Stomach (tissue), 9 donors: ENCODE results near the gene OSBPL2. TPM values are rescaled to one million over a fixed set of nuclear protein-coding genes. Genes with fewer than 3 reads are reported as not detected.

Experiments used
- DNase-seq, 2 donors: peaks; one replicate each; pipeline versions ENCODE4 v3.0.0 to v3.0.0-alpha.2; 2013 to 2019
- H3K27ac ChIP-seq, 5 donors: fragments of 200-600 bp in 4 of 5; sonication (generic) in 4 of 5; one replicate each; pipeline ENCODE4 v1.5.1; 2013 to 2019; ENCODE audit warnings: mild to moderate bottlenecking in 1 of 5, moderate library complexity in 1 of 5
- H3K27me3 ChIP-seq, 3 donors: fragments of 200-600 bp; sonication (generic); one replicate each; pipeline ENCODE4 v1.5.1; 2017 to 2019; ENCODE audit warnings: mixed run types in 1 of 3
- H3K36me3 ChIP-seq, 4 donors: fragments of 200-600 bp; sonication (generic); 1 replicate in 3 of 4; 2 replicates in 1 of 4; pipeline ENCODE4 v1.5.1; 2016 to 2019
- H3K4me1 ChIP-seq, 4 donors: fragments of 200-600 bp; sonication (generic); one replicate each; pipeline ENCODE4 v1.5.1; 2016 to 2019
- H3K4me3 ChIP-seq, 4 donors: fragments of 200-600 bp; sonication (generic) in 3 of 4; one replicate each; pipeline ENCODE4 v1.5.1; 2016 to 2019; ENCODE audit warnings: mild to moderate bottlenecking in 1 of 4
- H3K9me3 ChIP-seq, 4 donors: fragments of 200-600 bp; sonication (generic); one replicate each; pipeline ENCODE4 v1.5.1; 2016 to 2019
- EP300 ChIP-seq: sonication (generic); formaldehyde crosslinking; IDR thresholded peaks from one replicate; pipeline ENCODE4 v1.6.1; 2017; ENCODE audit warnings: antibody characterized with exemption
- POLR2A ChIP-seq, 4 donors: fragments of 450-650 bp; IDR thresholded peaks; one replicate each; pipeline ENCODE4 v1.6.1; 2016; ENCODE audit warnings: antibody characterized with exemption in 4 of 4, control low read depth in 2 of 4, mild to moderate bottlenecking in 1 of 4, moderate library complexity in 1 of 4
- POLR2AphosphoS5 ChIP-seq, 3 donors: sonication (generic); formaldehyde crosslinking; IDR thresholded peaks; one replicate each; pipeline ENCODE4 v1.6.1; 2016; ENCODE audit warnings: antibody characterized with exemption in 3 of 3
- WGBS, 5 donors: extraction: QIAGEN DNeasy Blood & Tissue Kit in 3 of 5; methylation state at CpG; one replicate each; pipeline versions ENCODE4 v1.1.5 to v1.1.7; 2013 to 2018; 5-methylcytosine and 5-hydroxymethylcytosine counted together
- intact Hi-C: fragments of 100-400 bp; cut with DNase I; formaldehyde crosslinking; loops from one replicate; pipeline ENCODE4 v1.15.1; 2023; ENCODE audit warnings: low total_unique reads
- polyA plus RNA-seq, 3 donors: library from polyadenylated mRNA; stranded (reverse); fragments of 200-250 nt; gene quantifications; one replicate each; pipeline ENCODE4 v1.2.3, GENCODE V29; 2013
- total RNA-seq, 5 donors: library from RNA; depleted of rRNA; stranded (reverse); fragments of >200 nt; gene quantifications; one replicate each; pipeline versions ENCODE4 v1.1.0 to v1.2.3, GENCODE V29; 2014 to 2016
- TF ChIP-seq, protein P1 (sequence below), 7 experiments: fragments of 450-650 bp in 4 of 7; fragments of 200-600 bp in 3 of 7; sonication (generic) in 3 of 7; IDR thresholded peaks; one replicate each; pipeline ENCODE4 v1.5.1; 2016 to 2019; ENCODE audit warnings: antibody characterized with exemption in 7 of 7, control low read depth in 2 of 7, mild to moderate bottlenecking in 1 of 7
- donor health status: healthy with polysubstance abuse.
- donor health status: Bipolar disorder and iron deficiency.
- donor health status: healthy.

Gene OSBPL2
- total and polyA plus RNA-seq, 8 donors, result 15.1 to 83.4 (median 36.7) TPM

DNA sequence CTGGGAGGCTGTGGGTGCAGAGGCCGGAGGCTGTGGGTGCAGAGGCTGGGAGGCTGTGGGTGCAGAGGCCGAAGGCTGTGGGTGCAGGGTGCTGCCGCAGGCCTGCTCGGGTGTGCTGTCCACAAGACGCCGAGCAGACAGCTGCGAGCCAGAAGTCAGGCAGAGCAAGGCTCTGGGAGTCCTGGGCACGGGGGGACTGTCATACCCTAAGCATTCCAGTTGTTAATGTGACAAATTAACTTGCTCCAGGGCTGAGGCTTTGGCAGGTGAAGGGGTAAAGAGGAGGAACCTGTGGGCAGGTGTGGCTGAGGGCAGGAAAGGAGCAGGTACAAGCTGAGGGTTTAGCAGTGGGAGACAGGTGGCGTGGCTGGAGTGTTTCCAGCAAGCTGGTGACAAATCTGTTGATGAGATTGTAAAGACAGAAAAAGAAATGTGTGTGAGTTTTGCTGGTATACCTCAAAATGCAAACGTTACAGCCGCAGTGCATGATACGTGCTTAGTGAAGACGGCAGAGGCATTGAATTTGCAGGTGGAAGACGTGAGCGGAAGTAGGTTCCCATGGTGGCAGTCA is 50.3 kb downstream of the OSBPL2 start:
- Histone ChIP-seq H3K27me3 (no peaks in the 10 kb centered on the region), H3K9me3 (no peaks in the 10 kb centered on the region), H3K36me3 (peaks cover 58 to 95% (median 95%) of the 10 kb centered on the region in 4 donors), H3K27ac (no peak overlapping the region), H3K4me3 (no peak overlapping the region), H3K4me1 (no peaks in the 10 kb centered on the region)
- peak in 1 of 2 donors; percentile 18 for DNase-seq
- WGBS, 5 donors, result 88 to 92% (median 91%) methylated on average over 15 of the region's 15 CpGs
- TF ChIP-seq POLR2A (IDR thresholded peaks at IDR 0.05), result no peak
- TF ChIP-seq, protein P1, sequence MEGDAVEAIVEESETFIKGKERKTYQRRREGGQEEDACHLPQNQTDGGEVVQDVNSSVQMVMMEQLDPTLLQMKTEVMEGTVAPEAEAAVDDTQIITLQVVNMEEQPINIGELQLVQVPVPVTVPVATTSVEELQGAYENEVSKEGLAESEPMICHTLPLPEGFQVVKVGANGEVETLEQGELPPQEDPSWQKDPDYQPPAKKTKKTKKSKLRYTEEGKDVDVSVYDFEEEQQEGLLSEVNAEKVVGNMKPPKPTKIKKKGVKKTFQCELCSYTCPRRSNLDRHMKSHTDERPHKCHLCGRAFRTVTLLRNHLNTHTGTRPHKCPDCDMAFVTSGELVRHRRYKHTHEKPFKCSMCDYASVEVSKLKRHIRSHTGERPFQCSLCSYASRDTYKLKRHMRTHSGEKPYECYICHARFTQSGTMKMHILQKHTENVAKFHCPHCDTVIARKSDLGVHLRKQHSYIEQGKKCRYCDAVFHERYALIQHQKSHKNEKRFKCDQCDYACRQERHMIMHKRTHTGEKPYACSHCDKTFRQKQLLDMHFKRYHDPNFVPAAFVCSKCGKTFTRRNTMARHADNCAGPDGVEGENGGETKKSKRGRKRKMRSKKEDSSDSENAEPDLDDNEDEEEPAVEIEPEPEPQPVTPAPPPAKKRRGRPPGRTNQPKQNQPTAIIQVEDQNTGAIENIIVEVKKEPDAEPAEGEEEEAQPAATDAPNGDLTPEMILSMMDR (IDR thresholded peaks at IDR 0.05), result no peak
- TF ChIP-seq POLR2AphosphoS5 (IDR thresholded peaks at IDR 0.05), result no peak
- no peak for TF ChIP-seq EP300
- intact Hi-C loops, result no loop called here

DNA sequence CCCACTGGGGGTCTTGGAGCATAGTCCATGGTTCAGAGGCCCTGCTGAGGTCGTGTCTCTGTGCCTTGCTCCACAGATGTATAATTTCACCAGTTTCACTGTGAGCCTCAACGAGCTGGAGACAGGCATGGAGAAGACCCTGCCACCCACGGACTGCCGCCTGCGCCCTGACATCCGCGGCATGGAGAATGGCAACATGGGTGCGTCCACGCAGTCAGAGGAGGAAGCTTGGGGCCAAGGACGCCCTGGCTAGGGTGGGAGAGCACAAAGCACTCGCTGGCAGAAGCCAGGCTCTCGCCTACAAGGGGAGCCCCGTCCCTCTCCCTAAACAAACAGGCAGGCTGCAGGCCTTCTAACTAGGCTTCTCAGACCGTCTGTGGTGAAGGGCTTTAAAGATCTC is 50.8 kb downstream of the OSBPL2 start:
- TF ChIP-seq, protein P1 (IDR thresholded peaks at IDR 0.05), result no peak
- TF ChIP-seq EP300 (no peak), POLR2A (IDR thresholded peaks at IDR 0.05) (no peak)
- no peak overlapping the region for H3K27ac ChIP-seq
- 78 to 88% (median 82%) methylated on average over 14 of the region's 14 CpGs for WGBS, 5 donors
- H3K9me3 ChIP-seq, result no peaks in the 10 kb centered on the region
- peaks cover 56 to 95% (median 95%) of the 10 kb centered on the region in 4 donors for H3K36me3 ChIP-seq
- no peaks in the 10 kb centered on the region for H3K4me1 ChIP-seq
- DNase-seq, result peak in 1 of 2 donors; percentile 12
- intact Hi-C loops, result no loop called here
- H3K4me3 ChIP-seq, result no peak overlapping the region
- no peaks in the 10 kb centered on the region for H3K27me3 ChIP-seq

DNA sequence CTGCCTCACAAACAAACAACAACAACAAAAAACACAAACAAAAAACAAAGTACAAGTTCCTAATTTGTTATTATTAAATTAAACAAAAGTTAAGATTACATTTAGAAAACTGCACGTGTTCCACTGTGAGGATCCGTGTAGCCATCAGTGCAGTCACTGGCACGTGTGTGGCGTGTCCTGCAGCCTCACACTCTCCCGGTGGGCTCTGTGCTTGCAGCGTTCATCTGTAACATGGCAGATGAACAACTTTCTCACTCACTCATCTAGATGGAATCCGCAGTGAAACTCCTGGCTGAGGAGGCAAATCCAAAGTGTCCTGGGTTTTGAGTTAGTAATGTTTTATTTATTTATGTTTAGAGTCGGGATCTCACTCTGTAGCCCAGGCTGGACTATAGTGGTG is 51.6 kb downstream of the OSBPL2 start:
- WGBS, 5 donors, result 84 to 93% (median 92%) methylated on average over 8 of the region's 8 CpGs
- TF ChIP-seq EP300 (no peak), POLR2A (IDR thresholded peaks at IDR 0.05) (no peak), POLR2AphosphoS5 (IDR thresholded peaks at IDR 0.05) (no peak)
- TF ChIP-seq, protein P1 (IDR thresholded peaks at IDR 0.05), result no peak
- no peaks in the 10 kb centered on the region for H3K9me3 ChIP-seq
- intact Hi-C loops, result no loop called here
- H3K4me1 ChIP-seq, result no peaks in the 10 kb centered on the region
- no peaks in the 10 kb centered on the region for H3K27me3 ChIP-seq
- no peak overlapping the region for H3K27ac ChIP-seq
- no peak for DNase-seq
- H3K4me3 ChIP-seq, result no peak overlapping the region
- H3K36me3 ChIP-seq, result peaks cover 51 to 95% (median 94%) of the 10 kb centered on the region in 4 donors

DNA sequence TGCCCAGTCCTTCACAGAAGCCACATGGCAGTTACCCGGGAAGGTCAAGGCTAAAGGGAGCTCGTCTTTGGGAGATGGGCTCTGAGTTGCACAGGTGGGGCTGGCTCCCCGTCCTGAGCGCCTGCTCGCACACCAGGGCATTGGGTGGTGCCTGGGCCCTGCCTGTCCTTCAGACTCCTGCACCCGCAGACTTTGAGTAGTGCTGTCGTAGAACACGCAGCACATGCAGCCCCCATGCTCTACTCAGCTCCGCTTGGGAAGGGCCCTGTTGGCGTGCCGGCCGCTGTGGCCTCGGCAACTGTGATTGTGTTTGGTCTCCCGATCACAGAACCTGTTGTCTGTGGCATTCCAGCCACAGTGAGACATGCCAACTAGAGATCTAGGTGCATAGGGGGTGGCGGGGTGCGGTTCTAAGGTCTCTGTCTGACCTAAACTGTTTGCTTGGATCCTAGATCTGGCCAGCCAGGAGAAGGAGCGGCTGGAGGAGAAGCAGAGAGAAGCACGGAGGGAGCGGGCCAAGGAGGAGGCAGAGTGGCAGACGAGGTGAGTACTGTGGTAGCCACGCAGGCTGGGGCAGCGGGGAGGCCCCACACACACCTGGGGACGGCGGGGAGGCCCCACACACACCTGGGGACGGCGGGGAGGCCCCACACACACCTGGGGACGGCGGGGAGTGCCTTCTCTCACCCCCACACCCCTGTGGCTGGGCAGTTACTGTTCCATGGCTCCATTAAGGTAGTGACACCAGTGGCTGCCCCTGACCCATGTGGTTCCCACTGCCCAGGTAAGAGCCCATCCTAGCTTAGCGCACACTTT is 53.1 kb downstream of the OSBPL2 start:
- no peak for DNase-seq
- TF ChIP-seq, protein P1 (IDR thresholded peaks at IDR 0.05), result no peak
- no peak for TF ChIP-seq EP300
- no peak for TF ChIP-seq POLR2AphosphoS5 (IDR thresholded peaks at IDR 0.05)
- TF ChIP-seq POLR2A (IDR thresholded peaks at IDR 0.05), result no peak
- H3K36me3 ChIP-seq, result peaks cover 50 to 95% (median 94%) of the 10 kb centered on the region in 4 donors
- no peaks in the 10 kb centered on the region for H3K9me3 ChIP-seq
- H3K4me1 ChIP-seq, result no peaks in the 10 kb centered on the region
- H3K27me3 ChIP-seq, result no peaks in the 10 kb centered on the region
- peak overlapping the region in 2 of 5 donors; percentile 37 to 56 for H3K27ac ChIP-seq
- H3K4me3 ChIP-seq, result no peak overlapping the region
- intact Hi-C loops, result no loop called here
- 91 to 95% (median 93%) methylated on average over 22 to 29 of the region's 29 CpGs for WGBS, 5 donors
